Nephron progenitor cell (in vitro differentiated cells): ENCODE results near the gene PRKAG2.

Experiments
- DNase-seq: peaks from one replicate; pipeline ENCODE4 v3.0.0; 2021
- H3K27ac Mint-ChIP-seq: 2 replicates; pipeline ENCODE4 v1.8.0; 2021; ENCODE audit warnings: mild to moderate bottlenecking, moderate library complexity, mixed read lengths
- H3K27me3 Mint-ChIP-seq: 2 replicates; pipeline ENCODE4 v1.8.0; 2021; ENCODE audit warnings: mild to moderate bottlenecking, low read depth, mixed read lengths; ENCODE audit not compliant: poor library complexity
- H3K36me3 Mint-ChIP-seq: 2 replicates; pipeline ENCODE4 v1.8.0; 2021; ENCODE audit warnings: low read depth, mixed read lengths
- H3K4me1 Mint-ChIP-seq: 2 replicates; pipeline ENCODE4 v1.8.0; 2021; ENCODE audit warnings: mixed read lengths
- H3K4me3 Mint-ChIP-seq: 2 replicates; pipeline ENCODE4 v1.8.0; 2021; ENCODE audit warnings: mild to moderate bottlenecking, moderate library complexity, mixed read lengths
- H3K9me3 Mint-ChIP-seq: 2 replicates; pipeline ENCODE4 v1.8.0; 2021; ENCODE audit warnings: mild to moderate bottlenecking, moderate library complexity, mixed read lengths
- CTCF ChIP-seq: fragments of 200-600 bp; sonication (generic); IDR thresholded peaks from 2 replicates; pipeline ENCODE4 v1.5.0; 2021; ENCODE audit warnings: antibody characterized with exemption

Gene PRKAG2

GRCh38 chr7:151923097-151923876 is 46.4 kb upstream of the PRKAG2 start:
- DNase-seq, result no peak
- Mint-ChIP-seq H3K27ac (peak overlapping the region; percentile 29), H3K4me1 (peaks cover 21% of the 10 kb centered on the region), H3K27me3 (peaks cover 17% of the 10 kb centered on the region), H3K36me3 (no peaks in the 10 kb centered on the region), H3K4me3 (no peak overlapping the region), H3K9me3 (no peaks in the 10 kb centered on the region)
- no peak for TF ChIP-seq CTCF

DNA sequence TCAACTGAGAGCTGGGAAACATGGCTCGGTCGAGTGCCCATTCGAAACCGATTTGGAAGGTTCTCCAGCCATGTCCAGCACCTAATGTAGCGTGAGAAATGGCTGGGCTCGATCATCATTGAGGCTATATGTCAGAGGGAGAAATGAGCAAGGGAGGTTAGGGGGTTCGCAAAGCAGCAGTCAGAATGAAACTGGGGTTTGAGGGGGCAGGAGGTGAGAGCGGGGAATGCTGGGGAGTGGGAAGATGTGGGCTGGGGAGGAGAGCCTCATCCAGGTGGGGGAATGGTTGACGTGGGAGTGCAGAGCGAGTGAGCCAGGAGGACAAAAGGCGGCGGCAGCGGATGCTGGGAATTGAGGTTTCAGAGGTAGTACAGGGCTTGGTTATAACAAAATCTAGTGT is 44.5 kb upstream of the PRKAG2 start:
- H3K27ac Mint-ChIP-seq, result no peak overlapping the region
- H3K27me3 Mint-ChIP-seq, result peaks cover 11% of the 10 kb centered on the region
- peaks cover 3% of the 10 kb centered on the region for H3K9me3 Mint-ChIP-seq
- no peak for TF ChIP-seq CTCF
- DNase-seq, result no peak
- H3K4me3 Mint-ChIP-seq, result no peak overlapping the region
- no peaks in the 10 kb centered on the region for H3K36me3 Mint-ChIP-seq
- peaks cover 27% of the 10 kb centered on the region for H3K4me1 Mint-ChIP-seq

GRCh38 chr7:151920488-151920887 is 43.6 kb upstream of the PRKAG2 start:
- TF ChIP-seq CTCF, result no peak
- H3K4me3 Mint-ChIP-seq, result no peak overlapping the region
- H3K9me3 Mint-ChIP-seq, result peaks cover 13% of the 10 kb centered on the region
- H3K36me3 Mint-ChIP-seq, result no peaks in the 10 kb centered on the region
- DNase-seq, result no peak
- peaks cover 21% of the 10 kb centered on the region for H3K4me1 Mint-ChIP-seq
- peaks cover 10% of the 10 kb centered on the region for H3K27me3 Mint-ChIP-seq
- no peak overlapping the region for H3K27ac Mint-ChIP-seq

DNA sequence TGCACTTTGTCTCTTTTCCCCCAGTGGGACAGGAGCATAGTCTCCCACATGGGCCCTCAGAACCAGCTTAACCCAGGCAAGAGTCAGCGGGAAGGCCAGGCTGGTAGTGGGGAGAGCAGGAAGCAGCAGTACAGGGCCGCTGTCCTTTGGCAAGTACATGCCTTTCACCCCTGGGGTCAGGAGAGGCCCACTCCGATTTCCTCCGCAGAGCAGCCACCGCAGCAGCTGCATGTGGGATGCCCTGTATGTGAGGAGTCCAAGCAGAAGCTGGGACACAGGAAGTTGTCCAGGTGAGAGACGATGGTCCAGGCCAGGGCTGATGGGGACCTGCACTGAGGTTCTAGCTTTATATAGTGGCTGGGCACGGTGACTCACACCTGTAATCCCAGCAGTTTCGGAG is 42.7 kb upstream of the PRKAG2 start:
- H3K9me3 Mint-ChIP-seq, result peaks cover 21% of the 10 kb centered on the region
- H3K4me1 Mint-ChIP-seq, result peaks cover 21% of the 10 kb centered on the region
- no peak overlapping the region for H3K4me3 Mint-ChIP-seq
- H3K27me3 Mint-ChIP-seq, result peaks cover 8% of the 10 kb centered on the region
- no peak for TF ChIP-seq CTCF
- no peak for DNase-seq
- H3K36me3 Mint-ChIP-seq, result peaks cover 5% of the 10 kb centered on the region
- no peak overlapping the region for H3K27ac Mint-ChIP-seq

DNA sequence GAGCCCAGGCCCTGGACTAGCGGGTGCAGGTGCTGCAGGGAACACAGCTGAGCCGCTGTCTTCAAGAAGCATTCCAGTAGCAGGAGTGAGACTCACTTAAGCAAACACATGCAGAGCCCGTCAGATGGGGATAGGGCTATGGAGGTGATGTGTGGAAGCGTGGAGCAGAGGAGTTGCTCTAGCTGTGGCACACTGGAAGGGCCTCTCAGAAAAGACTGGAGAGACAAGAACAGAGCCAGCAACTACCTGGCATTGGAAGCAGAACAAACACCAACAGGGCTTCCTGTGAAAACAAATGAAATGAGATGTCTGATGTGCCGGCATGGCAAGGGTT is 41.6 kb upstream of the PRKAG2 start:
- Mint-ChIP-seq H3K27me3 (peaks cover 8% of the 10 kb centered on the region), H3K9me3 (peaks cover 31% of the 10 kb centered on the region), H3K4me3 (no peak overlapping the region), H3K36me3 (peaks cover 10% of the 10 kb centered on the region), H3K27ac (no peak overlapping the region), H3K4me1 (peaks cover 21% of the 10 kb centered on the region)
- DNase-seq, result no peak
- no peak for TF ChIP-seq CTCF
